ENCODE measurements around the gene MOB3C. TPM values are rescaled to one million over a fixed set of nuclear protein-coding genes. Genes with fewer than 3 reads are reported as not detected.

MOB3C gene
- total RNA-seq, 2 donors from 2014 or later, result 20.8 to 23.3 TPM

- no peak for DNase-seq
- TF ChIP-seq CTCF (IDR thresholded peaks at IDR 0.05), result no peak
- no peak for TF ChIP-seq POLR2A (IDR thresholded peaks at IDR 0.05)
- Histone ChIP-seq H3K9me3 (no peaks in the 10 kb centered on the region), H3K4me1 (peaks cover 69% of the 10 kb centered on the region), H3K36me3 (replicated peaks in 1 of 2; ENCODE audit: insufficient read depth in 1 of 2, low read depth in 2 of 2) (no peaks in the 10 kb centered on the region), H3K27ac (peak overlapping the region in 3 of 4 donors; percentile 86 to 94 (median 90)), H3K27me3 (no peaks in the 10 kb centered on the region), H3K4me3 (no peak overlapping the region)
- intact Hi-C loops (cut with DNase I), result no loop called here
- ATAC-seq, result no peak
- 67 to 70% methylated on average over 2 of the region's 2 CpGs for WGBS, 2 donors
Observed at GRCh38 chr1:46615088-46615487, 1.5 kb downstream of the MOB3C start.

GRCh38 chr1:46614604-46614984 lies 2.0 kb downstream of the MOB3C start:
- peaks cover 74% of the 10 kb centered on the region for H3K4me1 ChIP-seq
- intact Hi-C loops (cut with DNase I), result no loop called here
- no peak for ATAC-seq
- WGBS, 2 donors, result 56 to 61% methylated on average over 2 of the region's 2 CpGs
- H3K27me3 ChIP-seq, result no peaks in the 10 kb centered on the region
- DNase-seq, result no peak
- no peak overlapping the region for H3K4me3 ChIP-seq
- no peaks in the 10 kb centered on the region for H3K9me3 ChIP-seq
- peaks cover 0 to 3% of the 10 kb centered on the region in 2 donors for H3K36me3 ChIP-seq (replicated peaks in 1 of 2; ENCODE audit: insufficient read depth in 1 of 2, low read depth in 2 of 2)
- TF ChIP-seq POLR2A (IDR thresholded peaks at IDR 0.05) (no peak), CTCF (IDR thresholded peaks at IDR 0.05) (no peak)
- H3K27ac ChIP-seq, result peak overlapping the region; percentile 86 to 90 (median 88)

- peak; percentile 62 for ATAC-seq
- Histone ChIP-seq H3K27me3 (no peaks in the 10 kb centered on the region), H3K4me1 (peaks cover 80% of the 10 kb centered on the region), H3K27ac (peak overlapping the region; percentile 86 to 90 (median 88)), H3K36me3 (replicated peaks in 1 of 2; ENCODE audit: insufficient read depth in 1 of 2, low read depth in 2 of 2) (peaks cover 0 to 9% of the 10 kb centered on the region in 2 donors), H3K4me3 (no peak overlapping the region), H3K9me3 (no peaks in the 10 kb centered on the region)
- intact Hi-C loops (cut with DNase I), result no loop called here
- TF ChIP-seq POLR2A (IDR thresholded peaks at IDR 0.05), result peak in 1 of 3 donors; percentile 16
- no peak for TF ChIP-seq CTCF (IDR thresholded peaks at IDR 0.05)
- 0 to 8% methylated on average over 15 to 16 of the region's 16 CpGs for WGBS, 2 donors
- DNase-seq, result peak; percentile 87 to 95 (median 92)
Observed at GRCh38 chr1:46613661-46614603, 2.7 kb downstream of the MOB3C start.

GRCh38 chr1:46612937-46613660 lies 3.5 kb downstream of the MOB3C start:
- WGBS, 2 donors, result 44 to 47% methylated on average over 13 to 38 of the region's 38 CpGs
- H3K9me3 ChIP-seq, result no peaks in the 10 kb centered on the region
- peak overlapping the region; percentile 86 to 90 (median 88) for H3K27ac ChIP-seq
- peak; percentile 23 to 59 (median 53) for TF ChIP-seq POLR2A (IDR thresholded peaks at IDR 0.05)
- no peak for TF ChIP-seq CTCF (IDR thresholded peaks at IDR 0.05)
- no peaks in the 10 kb centered on the region for H3K27me3 ChIP-seq
- DNase-seq (peak; percentile 82 to 88 (median 86)), ATAC-seq (peak; percentile 57)
- peaks cover 89% of the 10 kb centered on the region for H3K4me1 ChIP-seq
- intact Hi-C loops (cut with DNase I), result no loop called here
- no peak overlapping the region for H3K4me3 ChIP-seq
- H3K36me3 ChIP-seq (replicated peaks in 1 of 2; ENCODE audit: insufficient read depth in 1 of 2, low read depth in 2 of 2), result peaks cover 5 to 17% of the 10 kb centered on the region in 2 donors
